GM18909 (cell line): Measurements from ENCODE around the gene BPHL.
A peak's percentile ranks its signal among the peaks of the same experiment; 100 is the strongest.
"Not testable (repeated sequence)": the region's sequence is repeated elsewhere in the genome, so short reads cannot be mapped to it uniquely, and the experiment has no call there.

Experiments used
- ATAC-seq: cut with Tn5 transposase; IDR thresholded peaks from one replicate; pipeline ENCODE4 v1.9.1; 2021; ENCODE audit warnings: mild to moderate bottlenecking; ENCODE audit not compliant: unreplicated experiment, poor library complexity

Gene BPHL

GRCh38 chr6:3118353-3119039, at the start of gene BPHL:
BPHL (plus strand) TSS chr6:3118711; CDS start chr6:3118741, 30 bp downstream.
- peak; percentile 93 for ATAC-seq

DNA sequence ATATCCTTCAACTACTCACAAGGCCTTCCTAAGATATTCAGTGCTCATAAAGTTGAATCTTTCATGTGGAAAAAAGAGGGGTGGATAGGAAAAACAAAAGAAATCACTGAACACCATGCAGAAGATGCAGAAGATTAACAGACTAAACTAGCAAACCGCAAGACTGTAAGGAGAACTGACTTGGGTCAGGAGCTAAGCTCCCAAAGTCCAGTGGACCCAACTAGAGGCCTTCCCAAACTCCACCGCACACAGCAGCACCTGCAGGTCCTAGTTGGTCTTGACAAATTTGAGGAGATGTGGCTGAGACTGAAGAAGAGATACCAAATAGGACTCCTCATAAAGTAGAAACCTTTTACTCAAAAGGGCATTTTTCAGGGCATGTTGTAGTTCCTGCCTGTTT, 46.9 kb upstream of the BPHL start:
- no peak for ATAC-seq

GRCh38 chr6:3072798-3073197, 45.7 kb upstream of the BPHL start:
- ATAC-seq, result no peak

DNA sequence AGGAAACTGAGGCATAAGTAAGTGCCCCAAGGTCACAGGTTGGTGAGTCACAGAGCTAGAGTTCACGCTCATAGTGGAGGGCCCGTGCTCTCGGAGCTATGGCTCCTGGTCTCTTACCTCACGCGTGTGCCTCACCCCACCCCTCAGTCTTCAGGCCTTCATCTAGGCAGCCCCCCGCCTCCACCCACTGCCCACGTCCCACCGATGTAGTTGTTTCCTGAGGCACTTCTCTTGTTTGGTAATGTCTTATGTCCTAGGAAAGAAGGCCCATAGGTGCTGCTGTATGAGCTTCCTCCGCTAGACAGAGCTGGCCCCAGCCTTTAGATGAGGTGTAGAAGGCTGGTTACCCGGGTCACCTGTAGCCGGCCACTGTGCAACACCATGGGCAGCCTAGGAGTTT, 45.1 kb upstream of the BPHL start:
- no peak for ATAC-seq

DNA sequence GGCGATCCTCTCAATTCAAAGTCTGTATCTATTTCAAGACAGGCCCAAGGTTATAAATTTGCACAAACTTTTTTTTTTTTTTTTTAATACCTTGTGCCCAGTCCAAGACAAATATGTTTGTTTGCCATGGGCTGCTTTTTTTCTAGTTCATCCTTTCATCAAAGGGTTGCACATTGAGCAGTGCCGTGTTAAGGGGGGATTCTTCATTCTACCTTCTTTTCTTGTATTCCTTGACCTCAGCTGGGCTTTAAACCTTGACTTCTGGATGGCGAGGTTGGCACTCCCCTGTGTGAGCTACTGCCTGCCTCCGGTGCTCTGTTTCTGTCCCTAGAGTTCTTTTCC, 42.8 kb upstream of the BPHL start:
- no peak for ATAC-seq

DNA sequence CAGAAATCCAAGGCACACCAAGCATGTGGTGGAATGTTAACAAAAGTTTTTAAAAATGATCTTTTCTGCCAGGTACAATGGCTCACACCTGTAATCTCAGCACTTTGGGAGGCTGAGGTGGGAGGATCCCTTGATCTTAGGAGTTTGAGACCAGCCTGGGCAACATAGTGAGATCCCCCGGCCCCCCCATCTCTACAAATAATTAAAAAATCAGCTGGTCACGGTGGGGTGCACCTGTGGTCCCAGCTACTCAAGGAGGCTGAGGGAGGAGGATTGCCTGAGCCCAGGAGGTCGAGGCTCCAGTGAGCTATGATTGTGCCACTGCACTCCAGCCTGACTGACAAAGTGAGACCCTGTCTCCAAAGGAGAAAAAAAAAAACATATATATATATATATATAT, 42.2 kb upstream of the BPHL start:
- no peak for ATAC-seq

GRCh38 chr6:3077430-3077829, 41.1 kb upstream of the BPHL start:
- no peak for ATAC-seq

DNA sequence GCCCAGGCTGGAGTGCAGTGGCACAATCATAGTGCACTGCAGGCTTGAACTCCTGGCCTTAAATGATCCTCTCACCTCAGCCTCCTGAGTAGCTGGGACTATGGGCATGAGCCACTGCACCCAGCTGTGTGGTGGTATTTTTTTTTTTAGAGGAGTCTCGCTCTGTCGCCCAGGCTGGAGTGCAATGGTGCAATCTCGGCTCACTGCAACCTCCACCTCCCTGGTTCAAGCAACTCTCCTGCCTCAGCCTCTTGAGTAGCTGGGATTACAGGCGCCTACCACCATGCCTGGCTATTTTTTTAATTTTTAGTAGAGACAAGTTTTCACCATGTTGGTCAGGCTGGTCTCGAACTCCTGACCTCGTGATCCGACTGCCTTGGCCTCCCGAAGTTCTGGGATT, 39.6 kb upstream of the BPHL start:
- ATAC-seq, result not testable (repeated sequence)

DNA sequence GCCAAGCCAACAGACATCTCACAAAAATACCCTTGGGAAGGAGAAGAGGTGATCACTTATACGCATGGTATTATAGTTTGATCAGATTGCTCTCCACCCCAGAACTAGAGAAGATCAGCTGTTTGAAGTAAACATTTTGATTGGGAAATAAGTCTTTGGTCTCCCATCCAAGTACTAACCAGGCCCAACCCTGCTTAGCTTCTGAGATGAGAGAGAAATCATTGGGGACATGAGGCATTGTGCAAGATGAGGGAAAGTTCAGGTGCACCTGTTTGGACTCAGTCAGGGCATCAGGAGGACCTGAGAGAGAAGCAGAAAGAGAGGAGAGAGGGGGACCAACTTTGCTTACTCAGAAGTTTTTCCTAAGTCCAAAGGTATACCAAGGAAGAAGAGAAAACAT, 38.8 kb upstream of the BPHL start:
- ATAC-seq, result no peak

DNA sequence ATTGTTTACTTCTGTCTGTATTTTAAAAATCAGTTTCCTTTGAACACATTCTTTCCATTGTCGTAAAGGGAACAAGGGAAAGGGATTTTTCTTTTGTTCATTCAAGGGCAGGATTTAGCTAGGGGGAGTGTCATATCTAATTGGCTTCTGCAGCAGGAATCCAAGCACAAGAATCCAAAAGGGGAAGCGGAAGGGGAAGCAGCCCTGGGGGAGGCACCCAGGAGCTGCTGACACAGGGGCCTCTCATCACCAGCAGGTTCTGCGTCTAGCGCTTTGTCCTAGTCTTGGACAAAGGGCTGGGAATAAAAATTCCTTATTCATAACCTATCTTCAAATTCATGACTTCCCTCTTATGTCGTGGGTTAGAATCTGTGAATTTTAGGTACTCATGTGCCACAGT, 36.6 kb upstream of the BPHL start:
- no peak for ATAC-seq

DNA sequence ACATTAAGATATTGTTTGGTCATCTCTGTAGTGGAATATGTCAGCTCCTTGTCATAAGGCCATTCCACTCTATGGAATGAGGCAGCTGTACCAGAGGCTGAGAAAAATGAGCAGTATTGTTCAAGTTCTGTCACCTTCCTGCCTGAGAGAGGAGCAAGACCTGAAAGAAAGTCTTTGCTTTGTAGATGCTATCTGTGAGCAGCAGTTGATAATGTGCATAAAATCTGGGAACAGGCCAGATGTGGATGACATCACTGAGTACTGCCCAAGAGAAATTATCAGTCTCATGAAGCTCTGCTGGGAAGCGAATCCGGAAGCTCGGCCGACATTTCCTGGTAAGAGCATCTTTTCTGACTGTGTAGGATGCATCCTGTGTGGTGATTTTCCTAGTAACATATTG, 33.4 kb upstream of the BPHL start:
- ATAC-seq, result no peak

- no peak for ATAC-seq
These were observed 32.1 kb upstream of the BPHL start for GRCh38 chr6:3086282-3086946.

- ATAC-seq, result no peak
These were observed 30.1 kb upstream of the BPHL start for GRCh38 chr6:3088446-3088845.

DNA sequence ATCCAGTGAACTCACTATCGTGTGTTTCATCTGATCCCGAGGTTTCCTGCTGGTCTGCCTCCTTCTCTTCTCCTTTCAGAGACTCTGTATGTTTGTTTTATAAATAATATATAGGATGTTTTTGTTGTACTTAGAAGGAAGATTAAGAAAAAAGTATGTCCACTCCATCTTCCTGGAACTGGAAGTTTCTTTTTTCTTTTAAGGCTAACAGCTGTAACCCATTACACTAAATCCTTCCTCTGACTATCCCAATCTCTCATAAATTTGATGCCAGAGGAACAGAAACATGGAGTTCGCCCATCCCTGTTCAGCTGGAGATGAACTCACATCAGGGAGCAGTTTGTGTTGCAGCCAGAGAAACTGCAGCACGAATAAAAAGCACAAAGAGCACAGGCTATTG, 29.5 kb upstream of the BPHL start:
- no peak for ATAC-seq

DNA sequence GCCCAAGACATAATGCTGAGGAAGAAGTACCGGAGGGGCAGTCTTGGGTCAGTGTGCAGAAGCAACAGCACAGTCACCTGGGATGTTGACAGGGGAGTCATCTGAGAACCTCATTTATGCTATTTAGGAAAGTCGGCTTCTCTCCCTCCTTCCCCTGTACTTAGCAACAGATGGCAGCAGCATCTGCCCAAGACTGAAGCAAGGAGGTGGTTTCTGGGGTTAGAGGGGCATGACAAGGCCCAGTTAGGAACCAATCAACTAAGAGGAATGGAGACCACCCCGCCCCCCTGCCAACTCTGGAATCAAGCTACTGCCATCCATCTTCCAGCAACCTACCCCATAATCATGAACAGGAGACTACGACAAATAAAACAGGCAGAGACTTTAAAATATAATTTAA, 28.5 kb upstream of the BPHL start:
- no peak for ATAC-seq

- no peak for ATAC-seq
These were observed 23.7 kb upstream of the BPHL start for GRCh38 chr6:3094815-3095214.

DNA sequence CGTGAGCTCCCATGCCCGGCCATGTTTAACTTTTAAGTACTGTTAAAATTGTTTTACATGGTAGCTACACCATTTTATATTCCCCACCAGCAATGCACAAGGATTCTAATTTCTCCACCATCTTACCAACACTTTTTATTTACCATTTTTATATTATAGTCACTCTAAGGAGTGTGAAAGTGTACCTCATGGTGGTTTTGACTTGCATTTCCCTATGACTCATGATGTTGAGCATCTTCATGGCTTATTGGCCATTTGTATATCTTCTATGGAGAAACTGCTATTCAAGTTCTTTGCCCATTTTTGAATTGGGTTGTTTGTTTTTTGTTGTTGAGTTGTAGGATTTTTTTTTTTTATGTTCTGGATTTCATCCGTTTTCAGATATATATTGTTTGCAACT, 15.6 kb upstream of the BPHL start:
- ATAC-seq, result no peak

DNA sequence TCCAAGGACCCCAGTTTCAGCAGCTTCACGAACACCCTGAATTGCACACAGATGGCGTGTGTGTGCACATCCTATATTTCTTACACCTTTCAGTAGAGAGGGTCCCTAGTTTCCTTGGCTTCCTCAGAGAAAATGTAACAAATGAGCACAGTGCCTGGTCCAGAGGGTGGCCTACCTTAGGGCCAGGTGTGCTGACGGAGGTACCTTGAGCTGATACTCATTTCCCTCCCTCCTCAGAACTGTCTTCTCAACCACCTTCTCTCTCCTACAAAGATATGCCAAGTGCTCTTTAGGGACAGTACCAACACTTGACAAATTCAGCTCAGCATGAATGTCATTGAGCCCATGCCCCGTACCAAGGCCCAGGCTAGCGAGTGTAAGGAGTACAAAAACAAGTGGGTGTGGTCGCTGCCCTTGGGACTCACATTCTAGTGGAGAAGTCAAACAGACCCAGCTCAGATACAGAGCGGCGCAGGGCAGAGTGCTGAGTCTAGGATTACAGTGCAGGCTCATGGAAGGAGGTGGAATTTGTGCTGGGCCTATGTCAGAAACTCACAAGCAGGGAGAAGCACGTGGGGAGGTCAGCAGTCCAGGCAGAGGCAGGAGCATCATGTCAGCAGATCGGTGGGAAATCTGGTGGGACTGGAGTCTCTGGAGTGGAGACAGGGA, 9.6 kb upstream of the BPHL start:
- ATAC-seq, result no peak

DNA sequence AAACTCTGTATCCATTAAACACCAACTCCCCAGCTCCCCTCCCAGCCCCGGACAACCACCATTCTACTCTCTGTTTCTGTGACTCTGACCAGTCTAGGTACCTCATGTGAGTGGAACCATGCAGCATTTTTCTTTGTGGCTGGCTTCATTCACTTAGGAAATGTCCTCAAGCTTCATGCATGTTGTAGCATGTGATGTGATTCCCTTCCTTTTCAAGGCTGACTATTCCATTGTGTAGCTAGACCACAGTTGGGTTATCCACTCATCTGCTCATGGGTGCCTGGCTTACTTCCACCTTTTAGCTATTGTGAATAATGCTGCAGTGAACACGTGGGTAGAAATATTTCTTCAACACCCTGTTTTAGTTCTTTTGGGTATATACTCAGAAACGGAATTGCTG, 8.8 kb upstream of the BPHL start:
- ATAC-seq, result no peak

DNA sequence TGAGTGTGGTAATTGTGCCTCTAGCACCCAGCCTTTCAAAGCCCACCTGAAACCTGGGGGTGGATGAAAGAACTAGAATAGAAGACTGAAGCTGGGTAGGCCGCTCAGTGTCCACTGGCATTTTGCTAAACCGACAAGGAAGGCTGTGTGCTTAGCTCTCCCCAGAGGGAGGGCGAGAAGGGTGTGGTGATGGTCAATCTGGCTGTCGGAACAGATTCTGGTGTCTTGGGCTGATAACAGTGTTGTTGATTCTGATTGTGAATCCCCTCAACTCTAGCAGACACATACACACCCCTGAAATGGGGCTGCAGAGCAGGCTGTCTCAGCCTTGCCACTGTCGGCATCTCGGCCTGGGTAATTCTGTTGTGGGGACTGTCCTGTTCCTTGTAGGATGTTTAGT, 4.1 kb upstream of the BPHL start:
- ATAC-seq, result no peak

GRCh38 chr6:3117912-3118352, 579 bp upstream of the BPHL start:
- no peak for ATAC-seq
